Activated CD4-positive, CD25-positive, alpha-beta regulatory T cell treated with anti-CD3 and anti-CD28 coated beads, Interleukin-2, amount 50 U/mL, for 72 hours (primary cell): ENCODE results near the gene CSDE1.

Source experiments
- DNase-seq: peaks from one replicate; pipeline ENCODE4 v3.0.0; 2021

CSDE1 gene

DNA sequence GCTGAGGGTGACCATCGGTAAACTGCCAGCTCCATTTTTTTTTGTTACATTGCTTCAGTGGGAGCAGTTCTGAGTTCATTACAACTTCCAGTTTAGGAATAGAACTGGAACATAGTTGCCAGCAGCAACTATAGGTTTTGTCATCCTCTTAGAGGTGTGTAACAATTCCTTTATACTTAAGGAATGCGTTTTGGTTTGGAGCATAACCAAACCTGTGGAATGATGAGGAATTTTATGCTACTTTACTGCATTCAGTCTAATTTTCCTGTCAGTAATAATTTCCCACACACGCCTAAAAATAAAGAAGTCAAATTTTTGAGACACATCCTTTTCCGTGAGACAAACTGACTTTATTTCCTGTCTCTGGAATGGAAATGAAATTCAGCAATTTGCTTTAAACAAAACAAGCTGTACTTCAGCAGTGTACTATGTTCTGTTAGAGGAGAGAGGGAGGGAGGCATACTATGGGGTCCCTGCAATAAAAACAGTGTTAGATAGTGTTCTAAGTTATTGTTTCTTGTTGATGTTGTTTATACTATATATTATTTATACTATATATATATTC is 57.7 kb downstream of the CSDE1 start:
- no peak for DNase-seq

DNA sequence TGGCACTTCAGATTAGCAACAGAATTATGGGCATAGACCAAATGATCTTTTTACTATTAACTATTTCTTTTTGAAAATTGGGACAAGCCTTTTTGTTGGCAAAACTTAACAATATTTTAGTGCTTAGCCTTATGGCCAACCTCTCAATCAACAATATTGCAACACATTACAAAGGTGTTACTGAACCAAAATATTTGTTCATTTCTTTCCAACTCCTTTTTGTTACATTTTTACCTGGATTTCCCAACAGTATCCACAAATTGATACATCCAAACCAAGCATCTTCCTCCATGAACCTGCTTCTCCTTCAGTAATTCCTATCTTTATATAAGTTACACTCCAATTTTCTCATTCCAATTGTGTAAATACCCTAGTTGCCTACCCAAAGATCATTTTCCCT is 61.0 kb downstream of the CSDE1 start:
- DNase-seq, result no peak

DNA sequence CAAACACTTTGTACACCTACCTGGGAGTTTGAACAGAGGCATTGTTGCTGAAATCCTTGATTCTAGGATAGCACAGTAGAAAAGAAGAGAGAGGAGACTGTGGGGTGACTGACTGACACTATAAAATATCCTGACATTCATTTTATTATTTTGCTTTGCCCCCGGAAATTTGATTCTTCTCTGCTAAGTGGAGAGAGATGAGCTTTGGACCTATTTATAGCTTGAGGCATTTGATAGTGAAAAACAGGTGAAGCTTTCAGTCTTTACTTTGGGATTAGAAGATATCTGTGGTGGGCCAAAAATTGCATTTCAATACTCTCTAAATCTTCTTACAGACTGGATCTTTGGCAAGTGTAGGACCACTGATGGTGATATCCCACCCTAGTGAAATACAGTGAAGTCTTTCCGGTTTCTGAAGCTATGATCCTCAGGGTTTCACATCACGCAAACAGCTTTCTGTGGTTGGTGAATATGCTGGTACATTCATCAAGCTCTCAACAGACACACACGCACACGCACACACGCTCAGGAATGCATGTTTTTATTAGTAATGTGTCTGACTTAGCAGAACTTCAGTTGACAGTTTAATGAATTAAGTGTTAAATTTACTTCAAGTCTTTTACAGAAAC is 62.2 kb downstream of the CSDE1 start, which contains the start of gene AMPD1:
Gene AMPD1, minus strand, starts transcription at position 117 of the 629 bp plus-strand sequence. Its CDS starts 75 bp downstream, at position 42.
- no peak for DNase-seq

DNA sequence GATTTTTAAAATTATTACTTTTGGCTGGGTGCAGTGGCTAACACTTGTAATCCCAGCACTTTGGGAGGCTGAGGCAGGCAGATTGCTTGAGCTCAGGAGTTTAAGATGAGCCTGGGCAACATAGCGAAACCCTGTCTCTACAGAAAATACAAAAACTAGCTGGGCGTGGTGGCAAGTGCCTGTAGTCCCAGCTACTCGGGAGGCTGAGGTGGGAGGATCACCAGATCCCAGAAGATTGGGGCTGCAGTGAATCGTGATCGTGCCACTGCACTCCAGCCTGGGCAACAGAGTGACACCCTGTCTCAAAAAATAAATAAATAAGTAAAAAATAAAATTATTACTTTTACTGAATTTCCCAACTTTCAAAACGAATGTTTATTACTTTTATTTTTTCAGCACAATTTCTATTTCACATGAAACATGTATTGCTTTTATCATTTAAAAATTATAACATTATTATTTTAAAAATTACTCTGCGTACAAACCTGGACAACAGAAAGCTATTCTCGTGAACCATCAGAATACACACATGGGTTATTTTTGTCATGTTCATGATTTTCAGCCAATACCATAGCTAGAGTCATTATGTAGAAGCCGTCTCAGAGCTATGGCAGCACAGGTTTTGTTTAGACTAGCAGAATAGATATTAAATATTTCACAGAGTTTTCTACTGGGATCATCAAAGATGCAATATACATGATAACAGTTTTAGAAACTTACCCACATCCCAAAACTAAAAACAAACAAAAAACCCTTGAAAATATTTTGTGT is 63.1 kb downstream of the CSDE1 start:
- DNase-seq, result no peak

DNA sequence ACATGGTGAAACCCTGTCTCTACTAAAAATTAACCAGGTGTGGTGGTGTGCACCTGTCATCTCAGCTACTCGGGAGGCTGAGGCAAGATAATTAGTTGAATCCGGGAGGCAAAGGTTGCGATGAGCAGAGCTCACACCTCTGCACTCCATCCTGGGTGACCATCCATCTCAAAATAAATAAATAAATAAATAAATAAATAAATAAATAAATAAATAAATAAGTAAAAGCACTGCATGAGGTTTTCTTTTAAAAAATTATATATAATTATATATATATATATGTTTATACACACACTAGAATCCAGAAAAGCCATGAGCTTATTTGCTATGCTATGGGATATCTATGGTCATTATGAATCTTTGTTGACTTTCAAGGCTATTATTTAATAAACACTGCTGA is 64.8 kb downstream of the CSDE1 start:
- no peak for DNase-seq

DNA sequence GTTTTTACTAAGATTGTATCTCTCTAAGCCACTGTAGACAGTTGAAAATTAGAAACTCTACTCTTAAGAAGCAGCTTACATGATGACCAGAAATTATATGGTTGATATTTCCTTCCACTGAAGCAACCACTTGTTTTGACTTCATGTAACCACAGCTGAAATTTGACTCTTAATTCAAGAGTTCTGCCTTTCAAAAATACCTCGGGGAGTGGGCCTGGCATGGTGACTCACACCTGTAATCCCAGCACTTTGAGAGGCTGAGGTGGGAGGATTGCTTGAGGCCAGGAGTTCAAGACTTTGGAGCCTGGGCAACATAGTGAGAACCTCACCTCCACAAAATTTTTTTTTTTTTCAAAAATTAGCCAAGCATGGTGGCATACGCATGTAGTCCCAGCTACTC is 66.7 kb downstream of the CSDE1 start:
- DNase-seq, result no peak

DNA sequence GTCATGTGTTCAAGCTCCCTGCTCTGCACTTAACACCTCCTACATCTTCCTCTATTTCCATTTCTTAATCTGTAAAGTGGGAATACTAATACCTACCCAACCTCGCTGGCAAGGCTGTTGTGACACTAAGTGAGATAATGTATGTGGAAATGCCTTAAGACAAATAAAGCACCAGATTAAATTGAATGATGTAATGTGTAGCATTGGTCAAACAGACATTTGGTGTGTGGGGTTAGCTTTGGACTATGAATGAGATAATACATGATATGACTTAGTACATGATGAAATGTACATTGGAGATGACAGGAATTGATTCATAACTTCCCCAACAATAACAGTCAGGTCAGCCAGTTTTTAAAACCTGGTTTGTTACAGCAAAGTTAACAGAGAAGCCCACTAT is 67.6 kb downstream of the CSDE1 start:
- no peak for DNase-seq

DNA sequence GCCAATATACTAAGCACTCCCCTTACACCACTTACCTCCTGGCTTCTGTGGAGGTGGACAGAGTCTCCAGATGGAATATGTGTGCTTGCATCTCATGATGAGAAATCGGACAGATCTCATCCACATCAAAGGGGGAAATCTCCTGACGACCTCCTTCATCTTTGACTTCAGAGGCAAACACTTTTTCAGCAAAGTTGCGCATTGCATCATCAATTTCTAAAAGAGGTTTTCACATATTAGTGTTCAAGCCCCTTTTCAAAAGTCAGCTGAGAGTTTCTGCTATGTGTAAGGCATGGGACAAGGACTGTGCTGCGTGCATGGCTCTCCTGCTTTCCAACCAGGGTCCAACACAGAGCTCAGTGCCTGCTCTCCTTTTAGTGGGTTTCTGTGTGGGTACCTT is 69.3 kb downstream of the CSDE1 start:
- no peak for DNase-seq

DNA sequence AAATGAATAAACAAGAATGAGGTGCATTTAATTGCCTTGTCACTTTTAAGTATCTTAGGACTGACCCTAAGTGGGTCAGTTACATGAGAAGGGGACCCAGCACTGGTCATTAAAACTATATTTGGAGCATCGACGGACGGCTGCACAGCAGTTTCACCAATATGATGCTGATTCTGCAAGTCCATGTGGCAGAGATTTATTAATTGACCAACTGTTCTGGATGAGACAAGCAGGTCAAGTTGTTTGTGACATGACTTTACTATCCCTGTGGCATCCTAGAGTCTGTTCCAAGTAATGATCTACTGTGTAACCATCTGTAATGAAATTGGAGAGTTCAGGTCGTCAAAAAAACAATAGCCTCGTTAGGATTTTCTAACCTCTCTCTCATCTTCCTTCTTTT is 71.9 kb downstream of the CSDE1 start:
- DNase-seq, result no peak

DNA sequence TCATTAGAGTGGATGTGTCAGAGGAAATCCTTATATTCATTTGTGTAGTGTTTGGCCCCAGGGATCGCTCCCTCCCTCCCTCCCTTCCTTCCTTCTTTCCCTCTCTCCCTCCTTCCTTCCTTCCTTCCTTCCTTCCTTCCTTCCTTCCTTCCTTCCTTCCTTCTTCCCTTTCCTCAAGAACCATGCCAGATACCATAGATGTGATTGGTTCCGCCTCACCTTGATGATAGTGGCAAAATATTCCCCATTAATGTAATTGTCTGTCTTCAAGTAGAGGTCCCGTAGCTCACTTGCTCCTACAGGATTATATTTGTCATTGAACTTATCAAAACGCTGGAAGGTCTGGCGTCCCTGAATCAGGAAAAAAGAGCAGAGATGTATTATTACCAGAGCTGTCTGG is 80.1 kb downstream of the CSDE1 start:
- DNase-seq, result no peak

DNA sequence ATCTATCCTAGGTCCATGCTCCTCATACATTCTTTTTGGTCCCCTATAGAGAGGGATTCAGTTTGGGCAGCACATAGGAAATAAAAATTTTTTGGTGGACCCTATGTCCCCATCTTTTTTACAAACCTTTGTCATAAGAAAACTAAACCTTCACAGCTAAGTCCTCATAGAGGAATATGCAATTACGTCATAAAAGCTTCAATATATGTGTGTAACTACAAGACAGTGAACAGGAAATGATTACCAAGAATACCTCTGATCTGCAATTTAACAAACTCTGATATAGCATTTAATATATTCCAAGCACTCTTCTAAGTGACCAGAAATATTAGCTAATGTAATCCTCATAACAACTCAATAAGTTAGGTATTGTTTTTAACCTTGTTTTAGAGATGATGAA is 81.7 kb downstream of the CSDE1 start:
- DNase-seq, result no peak

DNA sequence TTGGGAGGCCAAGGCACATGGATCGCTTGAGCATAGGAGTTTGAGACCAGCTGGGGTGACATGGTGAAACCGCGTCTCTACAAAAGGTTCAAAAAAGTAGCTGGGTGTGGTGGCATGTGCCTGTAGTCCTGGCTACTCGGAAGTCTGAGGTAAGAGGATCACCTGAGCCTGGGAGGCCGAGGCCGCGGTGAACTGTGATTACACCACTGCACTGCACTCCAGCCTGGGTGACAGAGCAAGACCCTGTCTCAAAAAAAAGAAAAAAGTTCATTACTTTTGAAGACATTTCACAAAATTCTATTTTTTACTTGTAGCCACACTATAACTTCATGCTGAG is 85.9 kb downstream of the CSDE1 start:
- no peak for DNase-seq

DNA sequence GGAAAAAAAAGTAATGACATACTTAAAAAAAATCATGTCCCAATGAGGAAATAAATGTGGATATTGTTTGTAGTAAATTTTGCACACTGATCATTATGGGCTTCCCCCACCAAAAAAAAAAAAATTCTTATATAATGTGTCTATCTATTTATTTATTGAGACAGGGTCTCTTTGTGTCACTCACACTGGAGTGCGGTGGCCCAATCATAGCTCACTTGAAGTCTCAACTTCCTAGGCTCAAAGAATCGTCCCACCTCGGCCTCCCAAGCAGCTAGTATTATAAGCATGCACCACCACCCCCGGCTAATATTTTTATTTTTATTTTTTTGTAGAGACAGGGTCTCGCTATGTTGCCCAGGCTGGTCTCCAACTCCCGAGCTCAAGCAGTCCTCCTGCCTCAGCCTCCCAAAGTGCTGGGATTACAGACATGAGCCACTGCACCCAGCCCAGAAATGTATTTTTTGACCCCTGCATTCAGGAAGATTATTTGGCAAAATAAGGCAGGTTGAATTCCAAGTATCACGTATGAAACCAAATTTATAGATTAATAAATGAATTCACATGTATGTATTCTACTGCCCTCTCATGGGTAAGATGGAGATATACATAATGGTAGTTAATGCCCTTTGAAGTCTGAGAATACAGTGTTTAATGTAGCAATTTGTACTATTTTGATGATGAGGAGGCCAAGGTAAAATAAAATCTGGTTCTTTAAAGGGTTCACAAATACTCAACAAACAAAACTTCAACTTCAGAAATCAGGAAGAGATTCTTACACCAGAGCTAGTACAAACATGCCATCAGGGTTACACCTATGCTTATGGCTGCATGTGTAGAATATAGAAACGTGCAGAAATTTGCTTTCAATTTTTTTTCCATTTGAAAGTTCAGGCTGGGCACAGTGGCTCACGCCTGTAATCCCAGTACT is 86.5 kb downstream of the CSDE1 start:
- DNase-seq, result no peak

DNA sequence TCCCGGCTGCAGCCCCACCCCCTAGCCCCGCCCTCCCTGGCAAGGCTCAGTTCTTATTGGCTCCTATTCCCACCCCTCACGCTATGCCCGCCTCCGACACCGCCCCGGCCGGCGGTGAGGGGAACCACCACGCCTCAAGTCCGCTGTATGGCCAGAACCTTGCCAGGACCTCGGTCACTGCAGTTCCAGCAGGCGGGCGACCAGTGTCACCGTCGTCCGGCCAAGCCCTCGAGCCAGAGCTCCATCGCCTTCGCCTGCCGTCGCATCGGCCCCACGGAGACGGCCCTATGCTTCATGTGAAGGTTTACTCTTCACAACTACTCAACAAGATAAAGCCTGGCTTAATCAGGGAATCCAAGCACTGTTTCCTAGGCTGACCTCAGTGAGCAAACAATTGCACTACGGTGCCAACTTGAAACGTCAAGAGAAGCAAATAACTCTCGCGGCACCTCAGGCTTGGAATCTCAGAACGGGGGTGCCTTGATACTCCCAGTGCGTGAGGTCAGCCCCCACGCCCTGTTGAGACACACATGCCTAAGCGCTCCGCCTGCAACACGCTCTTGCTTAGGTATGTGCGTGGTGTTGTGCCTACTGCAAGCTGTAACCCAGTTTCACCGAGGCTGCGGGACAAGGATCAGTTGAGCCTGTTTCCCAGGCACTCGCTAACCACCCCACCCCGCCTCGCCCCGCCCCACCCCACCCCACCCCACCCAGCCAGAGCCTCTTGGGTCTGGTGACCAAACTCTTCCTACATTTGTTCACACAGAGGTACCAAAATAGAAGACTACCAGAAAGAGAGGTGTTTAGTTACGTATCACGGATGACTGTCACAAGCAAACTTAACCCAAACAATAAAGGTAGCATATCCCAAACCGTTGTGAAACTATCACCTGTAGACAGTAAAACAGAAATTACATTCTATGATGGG is 87.4 kb downstream of the CSDE1 start:
- no peak for DNase-seq

DNA sequence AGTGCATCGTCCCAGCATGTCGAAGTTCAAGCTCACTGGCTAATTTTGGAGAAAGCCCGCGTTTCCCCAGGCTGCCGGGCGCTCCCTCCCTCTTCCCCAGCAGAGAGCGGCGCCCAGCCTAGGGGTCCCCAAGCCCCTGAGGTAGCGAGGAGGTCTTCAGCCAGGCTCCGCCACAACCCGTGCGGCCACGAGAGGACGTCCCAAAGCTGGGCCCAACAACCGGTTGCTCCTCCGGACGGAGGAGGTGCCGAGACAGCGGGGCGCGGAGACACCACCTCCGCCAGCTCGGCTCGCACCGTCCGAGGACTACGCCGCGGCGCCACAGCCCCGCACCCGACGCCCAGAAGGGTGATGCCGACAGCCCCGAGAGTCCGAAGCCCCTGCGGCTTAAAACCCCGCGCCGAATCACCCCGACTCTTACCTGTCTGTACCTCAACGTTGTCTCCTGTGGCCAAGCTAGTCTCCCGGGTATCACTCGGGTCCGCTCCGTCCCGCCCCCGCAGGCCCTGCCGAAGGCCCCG is 88.2 kb downstream of the CSDE1 start, which contains the start of gene DENND2C:
Gene DENND2C, minus strand, starts transcription at position 488 of the 521 bp plus-strand sequence. CDS start 44,065 bp downstream, outside the sequence.
- peak; percentile 84 for DNase-seq

DNA sequence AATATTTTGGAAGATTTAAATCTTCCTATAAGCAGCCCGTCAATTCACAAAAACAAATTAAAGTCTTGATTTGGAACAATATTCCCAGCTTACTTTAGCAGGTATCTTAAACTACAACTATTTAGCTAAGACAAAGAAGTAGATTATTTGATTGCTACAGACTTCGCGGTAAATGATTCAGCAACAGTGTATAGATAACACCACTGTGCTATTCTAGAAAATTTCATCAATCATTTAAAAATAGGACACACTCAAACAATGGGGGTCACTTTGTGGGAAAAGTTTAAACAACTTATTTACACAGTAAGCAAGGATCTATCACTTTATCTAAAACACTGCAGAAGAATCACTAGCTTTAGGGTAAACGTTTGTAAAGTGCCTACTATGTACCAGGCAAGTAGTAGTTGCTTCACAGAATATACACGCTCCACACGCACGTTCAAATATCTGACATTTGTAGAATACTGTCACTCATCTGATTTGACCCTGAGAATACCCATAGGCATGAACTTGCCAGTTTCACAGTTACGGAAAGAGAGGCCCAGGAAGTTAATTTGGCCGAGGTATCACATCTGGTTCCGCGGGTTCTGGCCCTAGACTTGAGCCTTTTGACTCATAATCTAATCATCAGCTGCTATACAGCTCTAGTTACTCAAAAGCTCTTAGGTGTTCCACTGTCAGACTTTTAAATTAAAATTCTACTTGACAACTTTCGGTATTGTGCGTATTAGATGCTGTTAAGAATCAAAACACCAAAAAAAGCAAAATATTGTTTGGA is 88.8 kb downstream of the CSDE1 start:
- DNase-seq, result no peak

DNA sequence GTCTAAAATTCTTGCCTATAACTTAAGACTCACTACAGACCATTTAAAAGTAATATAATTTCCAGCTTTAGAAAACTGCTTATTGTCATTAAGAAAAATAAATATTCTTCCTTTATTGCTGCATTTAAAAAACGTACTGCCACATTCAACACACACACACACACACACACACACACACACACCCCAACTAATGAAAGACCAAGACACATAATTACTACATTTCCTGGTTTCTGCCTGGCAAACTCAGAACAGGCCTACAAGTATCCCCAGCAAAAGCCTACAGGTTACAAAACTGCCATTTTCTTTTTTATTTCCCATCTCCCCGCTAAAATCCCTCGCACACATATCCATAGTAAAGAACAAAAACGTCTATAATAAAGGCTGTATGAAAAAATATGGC is 89.4 kb downstream of the CSDE1 start:
- DNase-seq, result no peak

DNA sequence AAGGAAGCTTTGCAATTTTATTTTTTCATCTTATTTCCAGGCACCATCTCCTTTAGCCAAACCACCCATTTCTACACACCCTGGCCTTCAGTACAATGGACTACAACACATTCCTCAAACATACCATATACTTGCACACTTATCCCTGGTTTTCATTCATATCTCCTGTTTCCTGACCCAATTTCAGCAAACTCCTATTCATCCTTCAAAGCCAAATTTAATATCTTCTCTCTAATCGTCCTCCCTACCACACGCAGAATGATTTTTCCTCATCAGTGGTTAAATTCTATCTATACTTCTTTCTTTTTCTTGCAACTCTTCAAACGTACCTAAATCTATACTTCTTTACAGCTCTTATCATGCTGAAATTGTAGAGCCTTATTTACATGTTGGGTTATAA is 90.8 kb downstream of the CSDE1 start:
- DNase-seq, result no peak
